Measurements from ENCODE around the gene TIGD4.

- no peak for TF ChIP-seq CTCF (IDR thresholded peaks at IDR 0.05)
- no peak for TF ChIP-seq ZNF281 (CRISPR knock-in tag; IDR thresholded peaks at IDR 0.05)
- no peak for TF ChIP-seq PRDM15 (CRISPR knock-in tag; IDR thresholded peaks at IDR 0.05)
- TF ChIP-seq EMX1 (CRISPR knock-in tag; IDR thresholded peaks at IDR 0.05) = no peak
- TF ChIP-seq, protein P1, sequence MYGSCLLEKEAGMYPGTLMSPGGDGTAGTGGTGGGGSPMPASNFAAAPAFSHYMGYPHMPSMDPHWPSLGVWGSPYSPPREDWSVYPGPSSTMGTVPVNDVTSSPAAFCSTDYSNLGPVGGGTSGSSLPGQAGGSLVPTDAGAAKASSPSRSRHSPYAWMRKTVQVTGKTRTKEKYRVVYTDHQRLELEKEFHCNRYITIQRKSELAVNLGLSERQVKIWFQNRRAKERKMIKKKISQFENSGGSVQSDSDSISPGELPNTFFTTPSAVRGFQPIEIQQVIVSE (CRISPR knock-in tag; IDR thresholded peaks at IDR 0.05; ENCODE audit: borderline replicate concordance) = no peak
- TF ChIP-seq TEAD4 (CRISPR knock-in tag; IDR thresholded peaks at IDR 0.05) = no peak
- no peak for TF ChIP-seq USF1 (CRISPR knock-in tag; IDR thresholded peaks at IDR 0.05)
- no peak for TF ChIP-seq ESRRA (CRISPR knock-in tag; IDR thresholded peaks at IDR 0.05; ENCODE audit: borderline replicate concordance)
- no peak for TF ChIP-seq FOXJ3 (CRISPR knock-in tag; IDR thresholded peaks at IDR 0.05; ENCODE audit: borderline replicate concordance)
Observed at GRCh38 chr4:152724494-152724893, 55.0 kb downstream of the TIGD4 start.
